Hematopoietic multipotent progenitor cell treated with erythropoietin and hydrocortisone succinate and interleukin-3 and kit ligand, for 17 days (in vitro differentiated cells): Measurements from ENCODE around the gene MSX2.
"Not testable (repeated sequence)": the region's sequence is repeated elsewhere in the genome, so short reads cannot be mapped to it uniquely, and the experiment has no call there.

ENCODE experiments used
- DNase-seq: peaks from one replicate; pipeline ENCODE4 v3.0.0-alpha.2; 2015; ENCODE audit warnings: low spot score

Gene MSX2

DNA sequence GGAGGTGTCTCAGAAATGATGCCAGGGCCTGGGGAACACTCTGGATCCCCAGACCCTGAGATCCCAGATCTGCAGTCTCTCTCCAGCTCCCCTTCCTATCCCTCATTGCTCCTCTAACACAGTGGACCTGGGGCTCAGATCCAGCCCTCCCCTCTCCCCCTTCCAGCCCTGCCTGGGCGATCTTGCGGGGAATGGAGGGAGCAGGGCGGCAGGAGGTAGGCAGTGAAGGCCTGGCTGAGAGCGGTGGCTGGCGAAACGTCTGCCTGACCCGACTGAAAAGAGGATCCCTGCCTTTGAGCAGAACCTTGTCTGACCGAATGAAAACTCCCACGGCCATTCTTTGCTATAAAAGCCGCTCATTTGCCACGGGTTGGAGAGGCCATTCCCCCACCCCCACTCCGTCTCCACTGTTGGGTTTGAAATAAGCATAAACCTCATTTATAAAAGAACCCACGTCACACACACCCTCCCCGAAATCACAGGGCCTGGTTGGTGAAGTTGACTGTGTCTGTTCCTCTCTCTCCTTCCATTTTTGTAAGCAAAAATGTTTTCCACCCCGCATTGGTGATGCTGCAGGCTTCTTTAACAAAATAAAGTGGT, 8.8 kb downstream of the MSX2 start:
- no peak for DNase-seq

DNA sequence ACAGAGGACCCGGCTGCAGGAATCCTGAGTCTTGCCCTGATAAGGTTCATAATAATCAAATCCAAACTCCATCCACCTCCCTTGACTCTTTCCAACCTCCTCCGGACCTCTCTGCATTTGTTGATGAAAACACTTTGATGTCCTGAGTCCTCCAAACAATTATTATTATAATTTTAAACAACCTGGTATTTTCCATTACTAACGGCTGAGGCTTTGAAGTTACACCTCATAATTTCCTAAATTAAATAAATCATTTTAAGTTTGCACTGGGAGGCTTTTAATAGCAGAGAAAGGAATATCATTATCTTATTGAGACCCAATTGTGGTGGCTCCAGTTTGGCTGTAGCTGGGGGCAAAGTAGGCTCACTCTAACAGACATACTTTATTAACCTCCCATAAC, 9.5 kb downstream of the MSX2 start:
- no peak for DNase-seq

DNA sequence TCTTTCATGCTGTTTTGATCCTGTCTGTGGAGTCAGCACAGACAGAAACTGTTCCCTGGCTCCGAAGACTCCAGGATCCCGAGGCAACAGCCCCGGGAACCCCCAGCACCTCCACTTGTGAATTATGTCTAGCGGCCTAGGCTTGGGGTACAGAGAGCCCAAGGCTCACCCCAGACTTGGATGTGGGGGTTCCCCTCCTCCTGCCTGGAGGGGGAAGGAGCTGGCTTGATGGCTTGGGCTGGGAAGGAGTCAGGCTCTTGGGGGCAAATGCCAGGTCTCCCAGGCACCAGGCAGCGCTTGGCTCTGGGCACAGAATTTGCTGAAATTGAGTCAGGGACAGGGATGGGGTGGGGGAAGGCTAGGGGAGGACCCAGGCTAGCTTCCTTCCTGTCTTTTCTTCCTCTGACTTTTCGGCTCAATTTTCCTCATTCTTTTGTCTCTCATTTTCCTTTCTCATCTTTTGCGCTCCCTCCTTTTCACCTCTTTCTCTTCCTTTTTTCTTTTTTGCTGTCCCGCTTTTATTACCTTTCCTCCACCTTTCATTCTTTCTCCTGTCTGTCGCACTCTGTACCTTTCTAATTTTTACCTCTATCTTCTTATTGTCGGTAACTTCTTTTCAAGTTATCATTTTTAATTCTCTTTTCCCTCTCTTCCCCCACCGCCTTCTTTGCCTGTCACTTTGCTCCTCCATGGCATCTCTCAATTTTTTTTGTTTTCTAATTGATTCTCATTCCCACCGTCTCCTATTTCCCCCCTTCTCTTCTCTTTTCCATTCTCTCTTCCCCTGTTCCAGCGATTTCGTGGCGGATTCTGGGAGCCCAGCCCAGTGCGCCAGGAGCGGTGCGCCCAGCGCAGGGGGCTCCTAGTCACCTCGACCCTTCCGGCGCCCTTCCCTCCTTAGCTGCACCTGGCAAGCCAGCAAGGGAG, 10.5 kb downstream of the MSX2 start:
- DNase-seq, result no peak

DNA sequence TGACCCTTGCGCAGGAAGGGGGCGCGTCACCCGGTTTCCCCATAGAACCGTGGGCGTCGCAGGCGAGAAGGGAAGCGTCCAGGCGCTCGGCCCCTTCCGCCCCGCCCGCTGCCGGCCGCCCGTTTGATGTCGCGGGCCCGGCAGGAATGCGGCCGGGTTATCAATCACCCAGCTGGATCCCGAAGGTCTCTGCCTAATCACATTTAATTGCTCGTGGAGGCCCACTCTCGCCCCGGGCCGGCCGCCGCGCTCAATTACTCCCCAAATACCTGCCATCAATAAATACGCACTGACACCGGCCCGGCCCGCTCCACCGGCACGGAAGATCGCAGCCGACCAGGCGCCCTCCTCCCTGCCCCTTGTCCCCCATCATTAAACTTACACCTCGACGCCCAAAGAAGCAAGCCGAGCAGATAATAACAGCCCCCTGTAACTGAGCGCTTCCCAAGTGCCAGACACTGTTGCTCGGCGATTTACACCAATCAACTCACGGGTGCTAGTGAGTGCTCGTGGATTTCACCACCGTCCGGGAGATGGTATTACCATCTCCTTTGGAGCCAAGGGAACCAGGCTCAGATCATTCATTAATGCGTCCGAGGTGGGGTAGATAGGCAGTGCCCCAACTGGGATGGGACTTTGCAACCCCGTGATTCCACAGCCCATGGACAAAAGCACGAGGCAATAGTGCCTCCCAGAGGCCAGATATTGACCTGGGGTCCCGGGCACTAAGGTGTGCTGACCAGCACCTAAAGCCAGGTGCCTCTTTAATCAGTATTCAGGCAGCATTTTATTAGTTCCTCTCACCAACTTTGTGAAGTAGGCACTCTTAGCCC, 11.3 kb downstream of the MSX2 start:
- DNase-seq, result no peak

DNA sequence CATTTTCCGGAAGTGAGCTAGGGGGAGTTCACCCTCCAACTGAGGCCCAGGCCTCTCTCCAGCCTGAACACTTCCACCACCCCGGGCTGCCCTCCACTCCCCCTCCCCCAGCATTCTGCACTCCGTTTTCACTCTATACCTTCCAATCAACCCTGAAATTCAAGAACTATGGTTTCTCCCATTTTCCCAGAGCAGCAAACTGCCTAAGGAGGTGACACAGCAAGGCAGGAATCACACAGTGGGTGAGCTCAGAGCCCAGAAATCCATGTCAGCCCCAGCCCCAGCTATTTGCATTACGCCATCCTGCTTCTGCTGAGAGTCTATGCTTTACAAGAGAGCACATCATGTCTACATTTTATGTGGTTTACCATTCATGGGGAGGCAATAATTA, 11.9 kb downstream of the MSX2 start:
- DNase-seq, result no peak

DNA sequence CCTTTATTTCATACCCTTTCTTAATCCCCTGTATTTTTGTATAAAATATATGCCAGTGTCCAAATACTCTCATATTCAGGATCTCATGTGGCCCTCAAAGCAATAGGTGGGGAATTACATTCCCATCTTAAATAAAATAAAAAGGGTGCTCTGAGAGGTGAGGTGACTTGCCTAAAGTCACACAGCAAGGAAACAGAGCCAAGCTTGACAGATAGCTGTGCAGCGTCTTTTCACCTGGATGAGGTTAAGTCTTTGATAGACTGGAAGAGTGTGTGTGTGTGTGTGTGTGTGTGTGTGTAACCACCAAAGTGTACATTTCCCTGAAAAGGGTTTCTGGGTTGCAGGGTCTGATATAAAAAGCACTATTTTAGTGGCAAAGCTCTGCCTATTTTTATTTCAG, 12.4 kb downstream of the MSX2 start:
- no peak for DNase-seq

DNA sequence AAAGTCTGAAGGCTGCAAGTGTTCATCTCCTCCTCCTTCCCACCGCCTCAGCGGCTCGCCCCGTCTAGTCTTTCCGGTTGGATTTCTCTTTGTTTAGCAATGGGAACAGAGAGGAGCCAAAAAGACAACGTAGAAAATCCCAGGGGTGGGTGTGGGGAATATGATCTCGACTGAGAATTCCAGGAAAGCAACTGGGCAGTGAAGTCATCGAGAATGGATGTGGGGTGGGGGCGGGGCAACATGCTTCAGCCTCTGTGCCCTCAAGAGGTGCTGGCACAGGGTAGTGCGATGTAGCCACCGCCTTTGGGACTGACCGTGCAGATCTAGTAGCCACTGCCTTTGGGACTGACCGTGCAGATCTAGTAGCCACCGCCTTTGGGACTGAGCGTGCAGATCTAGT, 12.9 kb downstream of the MSX2 start:
- no peak for DNase-seq

DNA sequence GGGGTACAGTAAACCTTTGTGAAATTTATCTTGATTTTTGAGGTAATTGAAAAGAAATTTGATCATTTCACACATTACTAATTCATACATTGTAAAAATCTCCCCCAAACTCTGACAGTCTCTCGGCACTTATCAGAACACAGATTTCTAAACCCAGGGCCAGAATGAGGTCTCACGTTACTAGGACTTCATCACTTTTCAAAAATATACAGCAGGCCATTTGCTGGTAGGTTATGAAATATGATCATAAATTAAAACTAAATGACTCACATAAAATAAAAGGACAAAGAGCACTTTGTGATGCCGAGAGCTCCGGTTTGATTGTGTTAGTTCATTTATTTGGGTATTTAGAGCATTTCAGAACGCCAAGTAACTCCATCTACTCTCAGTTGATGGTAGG, 17.0 kb downstream of the MSX2 start:
- no peak for DNase-seq

DNA sequence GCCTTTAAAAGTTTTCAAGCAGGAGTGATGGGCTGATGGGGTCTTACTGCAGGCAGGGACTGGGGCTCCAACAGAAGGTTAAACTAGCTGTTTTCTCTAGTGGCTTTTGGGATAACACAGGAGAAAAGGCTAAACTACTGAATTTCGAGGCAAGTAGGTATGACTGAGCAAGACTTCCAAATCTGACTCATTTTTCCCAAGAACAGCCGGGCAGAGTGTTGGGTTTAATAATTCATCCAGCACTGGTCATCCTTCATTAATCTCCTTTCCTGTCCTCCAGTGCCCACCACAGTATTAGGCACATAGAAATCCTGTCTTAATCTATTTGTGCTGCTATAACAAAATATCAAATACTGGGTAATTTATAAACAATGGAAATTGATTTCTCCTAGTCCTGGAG, 20.5 kb downstream of the MSX2 start:
- no peak for DNase-seq

DNA sequence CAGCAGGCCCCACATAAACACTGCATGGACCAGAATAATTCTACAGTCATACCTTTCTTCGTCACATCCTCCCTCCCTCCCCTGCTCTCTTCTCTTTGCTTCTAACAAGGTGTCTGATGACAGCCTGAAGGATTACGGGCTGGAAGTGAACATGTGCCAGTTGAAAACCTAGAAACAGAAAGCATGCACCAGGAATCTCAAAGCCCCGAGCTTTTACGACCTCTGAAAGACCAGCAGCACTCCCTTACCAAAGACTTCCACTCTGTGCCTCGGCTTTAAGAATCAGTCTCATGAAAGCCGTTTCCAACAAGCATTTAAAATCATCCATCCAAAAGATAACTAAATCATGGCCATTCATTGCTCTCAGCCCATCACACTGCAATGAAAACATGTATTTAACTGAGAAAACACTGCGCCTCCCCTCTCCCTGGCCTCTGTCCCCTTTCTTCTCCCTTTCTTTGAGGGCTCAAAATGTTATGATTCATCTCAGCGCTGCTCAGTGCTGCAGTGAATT, 21.3 kb downstream of the MSX2 start:
- DNase-seq, result no peak

DNA sequence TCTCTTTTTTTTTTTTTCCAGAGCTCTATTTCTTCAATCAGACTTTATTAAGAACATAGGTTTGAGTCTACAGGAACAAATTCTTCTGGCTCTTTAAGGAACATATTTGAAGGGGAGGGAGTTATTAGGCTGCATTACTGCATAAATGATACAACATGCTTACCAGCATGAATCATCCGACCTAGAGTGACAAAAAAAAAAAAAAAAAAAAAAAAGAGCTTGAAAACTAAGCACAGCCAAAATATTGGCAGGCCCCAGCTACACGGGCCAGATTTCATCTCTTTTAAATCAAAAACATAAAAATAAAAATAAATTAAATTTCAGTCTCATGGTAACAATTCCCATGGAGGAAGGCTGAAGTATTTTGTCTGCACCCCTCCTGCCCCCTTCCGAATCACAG, 26.3 kb downstream of the MSX2 start:
- no peak for DNase-seq

DNA sequence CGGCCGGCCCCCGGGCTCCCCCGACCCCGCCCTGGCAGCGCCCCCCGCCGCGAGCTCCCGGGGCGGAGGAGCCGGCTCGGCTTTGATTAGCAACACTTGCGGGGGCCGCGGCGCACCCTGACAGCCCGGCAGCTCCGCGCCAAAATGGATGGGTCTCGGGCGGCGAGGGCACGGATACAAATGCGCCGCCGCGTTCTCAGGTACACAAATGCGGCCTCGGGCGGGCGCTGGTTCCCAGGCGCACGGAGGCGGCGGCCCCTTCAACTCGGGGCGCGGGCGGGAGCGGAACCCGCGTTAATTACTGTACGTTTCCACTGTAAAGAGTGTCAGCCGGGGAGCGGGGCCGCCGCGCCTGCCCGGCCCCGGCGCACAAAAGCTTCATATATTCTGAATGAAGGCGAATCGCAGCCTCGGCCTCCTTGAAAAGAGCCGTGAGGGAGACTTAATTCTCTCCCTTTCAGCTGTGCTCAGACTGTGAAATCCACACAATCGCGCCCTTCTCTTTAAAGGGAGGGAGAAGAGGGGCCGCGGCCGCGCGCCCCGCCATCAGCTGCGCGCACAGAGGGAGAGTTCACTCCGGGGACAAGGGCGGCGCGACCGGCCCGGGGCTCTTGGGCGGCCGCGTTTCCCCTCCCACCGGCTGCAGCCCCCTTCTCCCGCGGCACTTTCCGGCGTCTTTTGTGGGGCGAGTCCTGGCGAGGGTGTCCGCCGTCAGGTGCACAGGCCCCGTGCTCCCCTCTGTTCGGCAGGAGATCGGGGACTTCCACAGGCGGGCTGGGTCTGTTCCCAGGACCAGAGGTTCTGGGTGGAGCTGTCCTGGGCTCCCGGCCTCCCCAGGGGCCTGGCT, 27.0 kb downstream of the MSX2 start:
- no peak for DNase-seq

DNA sequence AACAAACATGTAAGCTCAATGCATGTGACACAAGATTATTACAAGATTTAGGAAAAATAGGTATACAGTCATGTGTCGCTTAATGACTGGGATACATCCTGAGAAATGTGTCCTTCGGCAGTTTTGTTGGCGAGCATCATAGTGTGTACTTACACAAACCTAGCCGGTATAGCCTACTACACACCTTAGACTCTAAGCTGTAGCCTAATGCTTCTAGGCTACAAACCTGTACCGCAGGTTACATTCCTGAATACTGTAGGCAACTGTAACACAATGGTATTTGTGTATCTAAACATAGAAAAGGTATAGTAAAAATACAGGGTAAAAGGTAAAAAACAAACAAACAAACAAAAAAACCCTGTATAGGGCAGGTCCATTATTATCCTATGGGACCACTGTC, 27.7 kb downstream of the MSX2 start:
- no peak for DNase-seq

DNA sequence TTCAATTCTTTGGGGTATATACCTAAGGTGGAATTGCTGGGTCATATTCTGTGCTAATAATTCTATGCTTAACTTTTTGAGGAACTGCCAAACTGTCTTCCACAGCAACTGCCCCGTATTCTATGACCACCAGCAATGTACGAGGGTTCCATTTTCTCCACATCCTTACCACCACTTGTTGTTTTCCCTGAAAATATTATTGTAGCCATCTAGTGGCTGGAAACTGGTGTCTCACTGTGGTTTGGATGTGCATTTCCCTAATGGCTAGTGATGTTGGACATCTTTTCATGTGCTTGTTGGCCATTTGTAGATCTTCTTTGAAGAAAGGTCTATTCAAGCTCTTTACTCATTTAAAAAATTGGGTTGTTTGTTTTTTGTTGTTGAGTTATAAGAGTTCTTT, 30.7 kb downstream of the MSX2 start:
- no peak for DNase-seq

DNA sequence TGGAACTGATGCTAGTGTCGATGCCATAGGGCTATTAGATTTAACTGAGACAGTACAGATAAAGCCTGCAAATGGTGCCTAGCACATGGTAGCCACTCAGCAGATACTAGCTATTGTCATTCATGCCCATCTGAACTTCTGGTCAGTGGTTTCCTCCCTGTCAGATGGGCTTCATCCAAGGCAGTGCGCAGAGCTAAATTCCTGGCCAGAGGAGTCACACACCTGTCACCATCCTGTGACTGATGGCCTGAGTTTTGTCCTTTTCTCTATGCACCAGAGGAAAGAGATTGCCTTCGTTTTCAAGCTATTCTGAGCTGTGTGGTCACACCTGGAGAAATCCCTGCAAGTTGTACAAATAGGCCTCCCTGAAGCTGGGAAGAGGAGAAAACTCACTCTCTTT, 34.7 kb downstream of the MSX2 start:
- DNase-seq, result no peak

DNA sequence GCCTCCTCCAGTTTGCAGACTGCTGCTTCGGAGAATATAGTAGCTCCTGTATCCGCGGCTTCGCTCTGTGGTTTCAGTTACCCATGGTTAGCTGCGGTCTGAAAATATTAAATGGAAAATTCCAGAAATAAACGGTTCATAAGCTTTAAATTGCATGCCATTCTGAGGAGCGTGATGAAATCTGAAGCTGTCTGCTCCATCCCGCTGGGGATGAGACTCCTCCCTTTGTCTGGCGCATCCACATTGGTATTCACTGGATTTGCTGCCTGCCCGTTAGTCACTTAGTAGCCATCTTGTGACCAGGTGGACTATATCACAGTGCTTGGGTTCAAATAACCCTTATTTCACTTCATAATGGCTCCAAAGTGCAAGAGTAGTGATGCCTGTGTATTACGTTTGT, 36.3 kb downstream of the MSX2 start:
- DNase-seq, result no peak

DNA sequence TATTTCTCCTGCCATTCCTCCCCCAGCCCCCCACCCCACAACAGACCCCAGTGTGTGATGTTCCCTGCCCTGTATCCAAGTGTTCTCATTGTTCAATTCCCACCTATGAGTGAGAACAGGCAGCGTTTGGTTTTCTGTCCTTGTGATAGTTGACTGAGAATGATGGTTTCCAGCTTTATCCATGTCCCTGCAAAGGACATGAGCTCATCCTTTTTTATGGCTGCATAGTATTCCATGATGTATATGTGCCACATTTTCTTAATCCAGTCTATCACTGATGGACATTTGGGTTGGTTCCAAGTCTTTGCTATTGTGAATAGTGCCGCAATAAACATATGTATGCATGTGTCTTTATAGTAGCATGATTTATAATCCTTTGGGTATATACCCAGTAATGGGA, 37.0 kb downstream of the MSX2 start:
- DNase-seq, result not testable (repeated sequence)

DNA sequence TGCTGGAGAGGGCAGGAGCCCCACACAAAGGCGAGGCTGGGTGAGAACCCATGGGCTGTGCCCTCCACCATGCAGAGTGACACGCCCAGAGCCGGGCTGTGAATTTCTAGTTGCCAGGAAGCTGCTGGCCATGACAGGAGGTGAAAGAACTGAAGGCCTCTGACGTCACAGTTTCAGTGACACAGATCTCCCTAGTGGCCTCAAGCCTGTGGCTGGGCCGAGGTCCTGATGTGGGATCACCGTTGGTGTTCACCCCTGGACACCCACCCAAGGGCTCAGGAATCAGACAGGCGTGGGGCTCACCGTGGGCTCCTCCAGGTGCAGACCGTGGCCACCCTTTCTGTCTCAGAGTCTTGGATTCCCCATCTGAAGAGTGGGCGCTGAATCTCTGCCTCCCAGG, 39.9 kb downstream of the MSX2 start:
- DNase-seq, result no peak

DNA sequence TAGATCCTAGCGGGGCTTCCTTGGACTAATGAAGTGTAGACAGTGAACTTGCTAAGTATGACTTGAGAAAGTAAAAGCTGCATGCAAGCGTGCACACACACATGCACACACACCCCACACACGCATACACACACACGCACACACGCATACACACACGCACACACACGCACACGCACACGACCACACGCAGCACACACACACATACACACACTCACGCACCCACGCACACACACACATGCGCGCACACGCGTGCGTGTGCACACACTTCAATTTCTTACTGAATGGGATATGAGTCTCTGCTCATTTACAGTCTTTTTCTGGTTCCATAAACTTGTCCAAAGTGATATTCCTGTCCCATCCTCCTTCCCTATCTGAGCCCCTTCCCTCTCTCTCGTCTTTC, 41.2 kb downstream of the MSX2 start:
- no peak for DNase-seq

DNA sequence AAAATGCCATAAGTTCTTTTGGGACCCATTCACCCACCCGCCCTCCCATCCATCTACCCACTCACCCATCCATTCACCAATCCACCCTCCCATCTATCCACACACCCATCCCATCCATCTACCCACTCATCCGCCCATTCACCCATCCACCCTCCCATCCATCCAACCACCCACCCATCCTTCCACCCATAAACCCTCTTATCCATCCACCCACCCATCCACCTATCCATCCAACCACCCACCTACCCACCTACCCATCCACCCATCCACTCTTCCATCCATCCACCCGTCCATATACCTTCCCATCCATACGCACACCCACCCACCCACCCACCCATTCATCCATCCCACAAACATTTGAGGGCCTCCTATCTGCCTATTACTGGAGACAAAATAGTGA, 43.3 kb downstream of the MSX2 start:
- DNase-seq, result no peak

DNA sequence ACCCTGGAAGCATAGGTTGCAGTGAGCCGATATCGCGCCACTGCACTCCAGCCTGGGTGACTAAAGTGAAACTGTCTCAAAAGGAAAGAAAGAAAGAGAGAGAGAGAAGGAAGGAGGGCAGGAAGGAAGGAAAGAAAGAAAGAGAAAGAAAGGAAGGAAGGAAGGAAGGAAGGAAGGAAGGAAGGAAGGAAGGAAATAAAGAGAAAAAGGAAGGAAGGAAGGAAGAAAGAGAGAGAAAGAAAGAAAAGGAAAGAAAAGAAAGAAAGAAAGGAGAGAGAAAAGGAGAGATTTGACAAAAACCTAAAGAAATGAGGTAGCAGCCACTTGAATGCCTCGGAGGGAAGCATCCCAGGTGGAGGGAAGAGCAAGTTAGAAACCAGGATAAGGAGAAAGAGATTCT, 44.6 kb downstream of the MSX2 start:
- no peak for DNase-seq

DNA sequence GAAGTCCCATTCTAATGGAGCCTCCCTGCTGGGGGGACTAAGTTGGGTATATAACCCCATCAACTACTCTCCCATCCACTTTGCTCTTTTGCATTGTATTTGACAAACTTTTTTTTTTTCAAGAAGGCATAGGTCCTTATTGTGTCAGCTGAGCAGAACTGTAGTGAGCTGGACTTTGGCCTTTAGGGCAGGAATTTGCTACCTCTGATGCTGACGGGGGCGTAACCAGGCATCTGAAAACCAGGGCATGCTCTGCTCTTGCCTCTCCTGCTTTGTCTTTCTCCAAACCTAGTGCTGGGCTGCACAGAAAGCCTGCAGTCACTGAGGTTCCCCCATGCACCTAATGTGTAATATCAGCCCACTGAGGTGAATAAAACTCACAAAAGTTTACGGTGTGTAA, 49.0 kb downstream of the MSX2 start:
- DNase-seq, result no peak
